LHCN-M2 (cell line): ENCODE results near the gene QPCTL. TPM values are rescaled to one million over a fixed set of nuclear protein-coding genes. Genes with fewer than 3 reads are reported as not detected.
A peak's percentile ranks its signal among the peaks of the same experiment; 100 is the strongest.
"Not testable (repeated sequence)": the region's sequence is repeated elsewhere in the genome, so short reads cannot be mapped to it uniquely, and the experiment has no call there.

Source experiments
- DNase-seq: peaks from one replicate; pipeline ENCODE4 v3.0.0-alpha.2; 2012; ENCODE audit warnings: low read depth
- total RNA-seq: library from RNA; depleted of rRNA; stranded (reverse); fragments of >200 nt; gene quantifications from 2 replicates; pipeline ENCODE4 v1.2.3, GENCODE V29; 2014

QPCTL gene
- total RNA-seq, 1 experiment from 2014 or later = 16.6 TPM

DNA sequence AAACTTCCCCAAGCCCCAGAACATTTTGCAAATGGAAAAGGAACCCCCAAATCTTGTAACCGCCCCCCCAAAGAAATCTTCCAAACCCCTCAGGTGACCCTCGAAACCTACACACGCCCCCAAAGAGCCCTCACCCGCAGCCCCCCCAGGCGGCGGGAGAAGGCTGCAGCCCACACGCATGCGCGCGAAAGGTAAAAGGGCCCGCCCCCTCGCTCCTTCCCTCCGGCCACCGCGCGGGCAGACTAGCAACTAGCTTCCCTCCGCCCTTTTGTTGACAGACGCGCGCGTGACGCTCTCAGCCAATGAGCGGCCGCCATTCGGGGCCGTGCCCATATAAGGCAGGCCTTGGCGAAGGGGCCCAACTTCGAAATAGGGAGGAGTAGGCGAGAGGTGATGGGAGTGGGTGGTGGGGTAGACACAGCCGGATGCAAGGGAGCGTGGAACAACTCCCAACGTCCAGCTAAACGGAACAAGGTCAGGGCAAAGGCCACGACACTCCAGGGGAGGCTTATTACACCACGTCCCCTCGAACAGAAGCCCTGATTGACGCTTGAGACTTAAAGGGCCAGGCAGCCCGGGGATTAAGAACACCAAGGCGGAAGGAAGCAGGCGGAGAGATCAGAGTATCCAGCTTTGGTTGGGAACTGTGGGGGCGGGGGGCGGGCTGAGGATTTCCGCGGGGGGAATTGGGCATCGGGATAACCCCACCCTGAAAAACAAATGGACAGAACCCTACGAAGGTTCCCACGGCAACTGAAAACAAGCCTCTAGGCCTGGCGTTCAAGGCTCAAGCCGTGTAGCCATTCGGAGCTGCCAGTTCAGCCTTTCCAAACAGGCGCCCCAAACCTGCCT, 24.9 kb downstream of the QPCTL start:
- peak; percentile 99 for DNase-seq

DNA sequence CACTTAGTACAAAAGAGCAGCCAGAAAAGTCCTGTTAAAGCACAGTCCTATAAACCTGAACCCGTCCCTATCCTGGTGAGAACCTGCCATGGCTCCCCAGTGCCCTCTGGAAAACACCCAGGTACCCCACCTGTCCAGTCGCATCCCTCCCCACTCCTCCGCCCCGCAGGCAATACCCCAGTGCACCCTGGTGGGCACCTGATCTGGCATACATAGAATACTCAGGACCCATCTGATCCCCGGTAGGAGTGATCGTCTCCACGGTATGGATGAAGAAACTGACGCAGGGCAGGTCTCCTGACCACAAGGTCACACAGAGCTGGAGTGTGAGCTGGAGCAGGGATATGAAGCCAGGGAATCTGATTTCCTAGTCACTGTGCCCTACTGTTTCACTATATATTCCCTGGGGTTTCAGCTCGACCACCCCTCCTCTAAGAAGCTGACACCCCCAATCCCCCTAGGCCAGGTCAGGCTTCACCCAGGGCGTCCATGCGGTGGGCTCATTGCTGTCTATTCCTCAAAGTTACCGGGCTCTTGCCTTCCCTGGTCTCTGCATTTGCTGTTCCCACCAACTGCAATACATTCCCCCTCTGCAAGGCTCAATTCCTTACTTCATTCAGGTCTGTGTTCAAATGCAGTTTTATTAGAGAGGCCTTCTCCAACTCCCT, 25.7 kb downstream of the QPCTL start:
- DNase-seq = no peak

- DNase-seq = not testable (repeated sequence)
Observed at GRCh38 chr19:45720065-45720464, 27.6 kb downstream of the QPCTL start.

GRCh38 chr19:45728683-45729082, 36.2 kb downstream of the QPCTL start:
- DNase-seq = not testable (repeated sequence)

- no peak for DNase-seq
Observed at GRCh38 chr19:45729800-45730290, 37.4 kb downstream of the QPCTL start.

DNA sequence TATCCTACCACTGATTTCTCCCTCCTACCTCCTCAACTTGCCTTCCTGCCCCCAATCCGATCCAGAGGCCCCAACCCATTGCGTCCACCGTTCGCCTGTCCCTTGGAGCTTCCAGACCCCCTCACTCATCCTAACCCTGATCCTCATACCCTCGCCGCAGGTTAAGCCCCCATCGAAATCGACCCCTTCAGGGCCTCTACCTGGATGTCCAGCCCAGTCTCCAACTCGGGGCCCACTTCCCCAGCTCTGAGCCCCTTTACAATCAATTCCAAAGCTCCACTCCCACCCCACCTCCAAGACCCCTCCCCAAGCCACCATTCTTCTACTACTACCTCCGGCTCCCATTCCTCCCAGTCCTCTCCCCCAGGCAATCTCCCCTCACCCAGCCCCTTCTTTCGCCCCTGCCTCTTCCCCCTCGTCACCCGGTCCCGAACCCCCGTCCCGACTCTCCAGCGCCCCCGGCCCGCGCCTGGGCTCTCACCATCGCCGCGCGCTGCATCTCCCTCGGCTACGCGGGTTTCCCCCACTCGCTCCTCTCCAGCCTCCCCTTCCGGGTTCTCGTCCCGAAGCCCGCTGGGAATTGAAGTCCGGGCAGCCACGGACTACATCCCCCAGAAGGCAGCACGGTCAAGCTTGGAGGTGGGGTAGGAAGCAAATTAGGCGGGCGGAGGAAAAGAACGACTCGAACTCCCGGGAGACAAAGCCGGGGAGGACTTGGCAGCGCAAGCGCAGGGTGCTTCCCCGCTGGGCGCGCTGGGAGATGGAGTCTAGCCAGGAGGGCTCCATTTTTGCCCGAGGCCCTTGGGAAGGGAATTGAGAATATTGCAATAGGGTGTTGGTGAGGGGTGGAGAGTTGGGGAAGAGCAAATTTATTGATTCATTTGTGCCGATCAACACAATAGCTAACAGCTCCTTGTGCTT, 38.2 kb downstream of the QPCTL start, which contains the start of gene FBXO46:
FBXO46 (minus strand) TSS at position 529 of the 921 bp plus-strand sequence. CDS start 17,401 bp downstream, outside the sequence.
- peak; percentile 99 for DNase-seq

GRCh38 chr19:45733160-45733810, 40.8 kb downstream of the QPCTL start, which contains the start of gene MEIOSIN:
MEIOSIN (plus strand) TSS chr19:45733439; CDS start chr19:45735377, 1,938 bp downstream.
- DNase-seq = no peak

- DNase-seq = peak; percentile 32
Observed at GRCh38 chr19:45739498-45740439, 47.3 kb downstream of the QPCTL start.

GRCh38 chr19:45742969-45743368, 50.5 kb downstream of the QPCTL start:
- DNase-seq = no peak

DNA sequence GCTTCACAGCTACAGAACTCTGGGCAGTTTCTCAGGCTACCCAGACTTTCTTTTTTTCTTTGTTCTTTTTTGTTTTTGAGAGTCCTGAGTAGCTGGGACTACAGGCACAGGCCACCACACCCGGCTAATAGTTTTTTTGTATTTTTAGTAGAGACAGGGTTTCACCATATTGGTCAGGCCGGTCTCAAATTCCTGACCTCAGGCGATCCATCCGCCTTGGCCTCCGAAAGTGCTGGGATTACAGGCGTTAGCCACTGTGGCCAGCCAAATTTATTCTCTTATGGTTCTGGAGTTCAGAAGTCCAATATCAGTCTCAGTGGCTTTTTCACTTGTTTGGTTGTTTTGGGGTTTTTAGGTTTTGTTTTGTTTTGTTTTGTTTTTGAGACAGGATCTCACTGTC, 53.1 kb downstream of the QPCTL start:
- no peak for DNase-seq

- no peak for DNase-seq
Observed at GRCh38 chr19:45746866-45747265, 54.4 kb downstream of the QPCTL start.

- no peak for DNase-seq
Observed at GRCh38 chr19:45747513-45747912, 55.0 kb downstream of the QPCTL start.

DNA sequence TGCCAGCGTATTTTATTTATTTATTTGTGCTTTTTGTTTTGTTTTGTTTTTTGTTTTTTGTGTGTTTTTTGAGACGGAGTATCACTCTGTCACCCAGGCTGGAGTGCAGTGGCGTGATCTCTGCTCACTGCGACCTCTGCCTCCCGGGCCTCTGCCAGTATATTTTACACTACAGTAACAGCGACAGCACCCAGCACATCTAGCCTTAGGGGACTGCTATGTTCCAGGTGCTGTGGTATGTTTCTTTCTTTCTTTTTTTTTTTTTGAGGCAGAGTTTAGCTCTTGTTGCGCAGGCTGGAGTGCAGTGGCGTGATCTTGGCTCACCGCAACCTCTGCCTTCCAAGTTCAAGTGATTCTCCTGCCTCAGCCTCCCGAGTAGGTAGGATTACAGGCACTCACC, 59.0 kb downstream of the QPCTL start:
- DNase-seq = not testable (repeated sequence)

- DNase-seq = peak; percentile 31
Observed at GRCh38 chr19:45752639-45753038, 60.2 kb downstream of the QPCTL start.

DNA sequence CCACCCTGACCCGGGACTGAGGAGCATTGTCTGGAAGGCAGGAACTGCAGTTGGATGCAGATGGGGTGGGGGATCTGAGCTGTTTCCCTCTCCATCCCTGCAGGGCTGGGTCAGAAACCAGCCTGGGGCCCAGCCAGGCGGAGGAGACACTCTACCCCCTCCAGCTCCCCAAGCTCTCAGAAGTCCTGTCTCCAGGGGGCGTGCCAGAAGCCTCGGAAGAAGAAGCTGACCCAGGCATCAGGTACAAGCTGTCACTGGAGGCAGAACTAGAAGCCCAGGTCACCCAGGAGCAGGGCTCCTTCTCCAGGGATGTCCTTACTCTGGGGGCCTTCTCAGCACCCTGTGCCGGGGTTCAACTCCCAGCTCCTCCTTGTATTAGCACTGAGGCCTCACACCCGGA, 61.1 kb downstream of the QPCTL start:
- no peak for DNase-seq
